Jurkat, Clone E6-1 (cell line): Measurements from ENCODE around the gene TRAPPC3L.

ENCODE experiments used
- DNase-seq: peaks from one replicate; pipeline ENCODE4 v3.0.0-alpha.2; 2011; ENCODE audit warnings: low read depth, low spot score
- H3K4me3 ChIP-seq: 2 replicates; pipeline ENCODE4 v1.5.1; 2011; ENCODE audit warnings: mild to moderate bottlenecking, low read length, control low read depth, moderate library complexity

The TRAPPC3L gene

DNA sequence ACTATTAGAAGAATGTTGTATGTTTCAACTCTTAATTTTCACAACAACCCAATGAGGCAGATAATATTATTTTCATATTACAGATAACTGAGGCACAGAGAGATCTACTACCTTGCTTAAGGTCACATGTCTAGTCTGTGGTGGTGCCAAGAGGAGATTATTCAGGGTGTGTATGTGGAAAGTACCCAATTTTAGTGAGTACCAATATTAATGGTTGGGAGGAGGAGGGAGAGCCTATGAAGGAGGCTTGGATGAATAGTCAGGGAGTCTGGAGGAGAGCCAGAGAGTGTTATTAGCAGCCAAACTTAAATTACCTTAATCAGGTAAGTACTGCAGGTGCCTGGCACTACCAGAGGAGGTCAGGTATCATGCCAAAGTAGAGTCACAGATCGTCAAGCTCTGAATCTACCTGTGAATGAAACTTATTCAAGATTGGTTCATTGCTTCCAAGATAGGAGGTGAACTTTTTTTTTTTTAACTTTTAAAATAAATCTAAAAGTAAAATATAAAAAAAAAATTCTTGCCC lies 95.2 kb downstream of the TRAPPC3L start:
- H3K4me3 ChIP-seq: no peak overlapping the region
- no peak for DNase-seq

DNA sequence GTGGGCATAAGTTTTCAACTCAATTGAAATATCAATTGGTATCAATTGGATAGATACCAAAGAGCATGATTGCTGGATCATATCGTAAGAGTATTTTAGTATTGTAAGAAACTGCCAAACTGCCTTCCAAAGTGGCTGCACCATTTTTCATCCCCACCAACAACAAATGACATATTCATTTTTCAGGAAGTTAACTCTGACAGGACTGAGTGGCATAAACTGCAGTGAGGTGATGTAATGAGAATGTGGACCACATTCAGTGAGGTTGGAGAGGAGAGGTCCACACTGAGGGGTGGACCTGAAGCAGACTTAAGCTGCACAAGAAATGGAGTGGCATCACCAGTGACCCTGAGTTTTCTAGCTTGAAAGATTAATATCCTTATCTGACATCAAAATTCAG lies 95.9 kb downstream of the TRAPPC3L start:
- no peak overlapping the region for H3K4me3 ChIP-seq
- DNase-seq: no peak

DNA sequence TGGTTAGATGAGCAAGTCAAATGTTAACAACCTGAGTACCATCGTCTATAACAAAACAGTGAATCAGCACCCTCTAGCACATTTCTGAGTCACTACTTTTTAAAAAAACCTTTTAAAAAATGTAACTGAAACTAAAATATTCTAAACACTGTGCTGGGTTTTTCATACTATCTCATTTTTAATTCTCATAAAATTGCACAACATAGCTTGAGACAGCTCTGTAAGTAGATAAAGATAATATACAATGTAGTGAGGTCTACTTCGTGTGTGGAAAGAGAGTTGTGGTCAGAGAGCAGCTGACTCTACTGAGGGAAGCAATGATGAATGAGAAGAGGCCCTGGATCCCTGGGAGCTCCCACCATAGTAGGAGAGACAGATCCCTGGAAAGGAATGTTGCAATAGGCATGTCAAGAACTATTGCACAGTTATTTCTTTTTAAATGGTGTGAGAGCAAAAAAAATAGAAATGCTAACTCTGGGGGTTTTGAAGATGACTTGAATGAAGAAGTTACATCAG lies 97.9 kb downstream of the TRAPPC3L start:
- no peak for DNase-seq
- no peak overlapping the region for H3K4me3 ChIP-seq

DNA sequence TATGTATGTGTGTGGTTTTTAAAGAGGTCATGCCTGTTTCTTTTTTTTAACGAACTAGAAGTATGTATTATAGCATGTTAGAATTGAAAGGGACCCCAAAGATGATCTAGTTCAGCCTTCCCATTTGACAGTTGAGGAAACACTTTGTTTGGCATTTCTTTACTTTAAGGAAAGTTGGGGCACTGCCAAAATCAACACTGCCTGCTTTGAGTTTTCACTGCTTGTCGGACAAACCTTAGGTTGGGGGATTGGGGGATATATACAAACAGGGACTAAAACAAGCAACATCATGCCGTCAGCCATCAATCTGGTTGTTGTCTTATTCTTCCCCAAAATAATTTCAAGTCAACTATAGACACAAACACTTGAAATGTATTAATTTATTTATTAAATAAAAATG lies 98.4 kb downstream of the TRAPPC3L start:
- DNase-seq: no peak
- no peak overlapping the region for H3K4me3 ChIP-seq

DNA sequence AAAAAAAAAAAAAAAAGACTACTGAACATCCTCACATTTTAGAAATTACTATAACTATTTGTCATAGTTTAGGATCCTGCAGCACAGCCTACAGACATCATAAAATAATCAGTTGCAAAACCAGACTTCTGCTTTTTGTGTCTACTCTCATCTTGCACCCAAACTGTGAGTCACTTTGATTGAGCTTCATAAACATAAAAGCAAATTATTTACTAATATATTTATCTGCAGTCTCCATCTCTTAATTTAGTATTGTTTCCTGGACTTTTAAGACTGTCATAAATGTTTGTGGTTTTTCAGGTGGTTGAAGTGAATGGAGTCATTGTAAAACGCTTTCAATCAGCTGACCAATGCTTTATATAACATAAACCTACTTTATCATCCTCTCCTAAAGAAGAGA lies 99.1 kb downstream of the TRAPPC3L start:
- no peak for DNase-seq
- no peak overlapping the region for H3K4me3 ChIP-seq

DNA sequence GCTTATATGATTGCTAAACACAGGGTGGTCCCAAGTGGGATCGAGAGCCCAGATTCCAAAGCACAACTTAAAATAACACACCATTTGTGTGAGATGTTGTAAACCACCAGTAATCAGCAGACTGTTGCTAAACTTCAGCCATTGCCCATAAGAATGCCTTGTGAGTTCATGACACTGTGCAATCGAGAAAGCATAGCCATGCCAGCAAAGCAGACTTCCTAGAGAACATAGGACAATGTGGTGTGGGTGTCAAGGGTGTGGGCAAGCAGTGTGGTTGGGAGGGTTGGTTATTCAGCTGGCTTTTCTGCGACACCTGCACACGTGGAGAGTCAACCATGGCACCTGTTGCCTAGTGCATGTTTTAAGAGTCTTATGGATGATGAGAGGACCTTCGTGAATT lies 100.4 kb downstream of the TRAPPC3L start:
- DNase-seq: peak; percentile 28

More for the DNA sequence above, 100.4 kb downstream of the TRAPPC3L start:
- no peak overlapping the region for H3K4me3 ChIP-seq
